Hematopoietic multipotent progenitor cell treated with erythropoietin and hydrocortisone succinate and interleukin-3 and kit ligand, for 6 days (in vitro differentiated cells): ENCODE data around the gene PTS.

Experiments
- DNase-seq: peaks from one replicate; pipeline ENCODE4 v3.0.0-alpha.2; 2015

The PTS gene

DNA sequence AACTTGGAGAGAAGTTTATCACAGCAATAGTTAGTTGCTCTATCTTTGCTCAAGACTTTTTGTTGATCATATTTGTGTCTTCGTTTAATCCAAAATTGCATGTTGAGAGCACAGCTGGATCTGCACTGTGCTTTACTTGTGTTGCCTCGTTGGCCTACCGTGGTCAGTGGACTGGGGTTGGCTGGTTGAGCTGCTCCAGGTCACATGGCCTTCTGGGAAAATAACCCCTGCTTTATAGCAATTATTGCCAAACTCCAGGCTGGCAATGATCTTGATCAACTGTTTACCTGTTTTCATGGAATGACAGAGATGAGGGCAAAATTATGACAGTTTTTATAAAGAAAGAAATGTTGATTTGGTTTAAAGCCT is 40.2 kb downstream of the PTS start:
- DNase-seq, result no peak

DNA sequence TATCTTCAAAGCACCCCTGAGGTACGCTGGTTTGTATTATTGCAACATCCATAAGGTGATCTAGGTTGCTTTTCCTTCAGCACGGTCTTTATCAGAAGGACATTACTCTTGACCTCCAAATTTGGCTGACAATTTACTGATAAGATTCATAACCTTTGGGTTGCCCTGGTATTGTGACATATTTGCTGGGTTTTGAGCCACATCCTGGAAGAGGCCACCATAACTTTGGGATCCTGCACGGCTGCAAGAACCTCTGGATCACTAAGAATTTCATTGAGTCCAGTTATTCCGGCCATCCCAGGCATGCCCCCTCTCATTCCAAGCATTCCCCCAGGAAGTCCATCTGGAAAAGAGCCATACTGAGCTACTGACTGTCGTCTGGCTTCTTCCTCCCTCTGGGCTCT is 41.0 kb downstream of the PTS start:
- DNase-seq, result no peak

DNA sequence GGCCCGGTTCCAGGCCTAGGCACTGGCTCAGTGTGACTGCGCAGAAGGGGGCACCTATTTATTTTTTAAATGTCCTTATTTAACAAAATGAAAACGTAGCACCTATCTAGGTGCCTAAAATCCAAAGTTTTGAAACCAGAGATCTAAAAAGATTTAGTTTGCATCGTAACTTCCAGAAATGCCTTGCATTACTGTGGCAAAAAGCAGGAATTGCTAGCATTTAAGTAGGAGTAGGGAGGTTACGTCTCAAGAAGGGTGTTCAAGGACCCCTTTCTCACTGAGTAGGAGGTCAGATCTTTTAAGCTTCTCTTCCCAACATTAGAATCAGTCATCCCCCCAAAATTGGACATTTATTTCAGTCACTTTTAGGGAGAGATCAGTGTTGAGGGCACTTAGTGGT is 42.2 kb downstream of the PTS start:
- no peak for DNase-seq

DNA sequence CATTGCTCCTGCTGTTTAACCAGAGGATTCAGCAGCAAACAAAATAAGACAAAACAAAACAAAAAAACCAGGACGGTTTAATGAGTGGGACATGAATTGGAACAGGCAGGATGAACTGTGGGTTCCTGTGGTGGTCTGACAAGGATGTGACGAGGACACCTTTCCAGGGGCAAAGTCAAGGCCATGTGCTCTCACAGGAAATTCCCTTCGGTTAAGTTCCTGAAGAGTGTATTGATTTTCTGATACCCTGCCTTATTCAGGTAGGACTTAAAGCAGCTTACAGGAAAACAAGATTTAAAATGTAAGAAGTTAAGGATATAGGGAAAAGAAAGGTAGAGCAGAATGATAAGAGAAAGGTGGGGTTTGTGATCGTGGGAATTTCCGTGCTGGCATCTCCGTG is 42.9 kb downstream of the PTS start:
- DNase-seq, result no peak

DNA sequence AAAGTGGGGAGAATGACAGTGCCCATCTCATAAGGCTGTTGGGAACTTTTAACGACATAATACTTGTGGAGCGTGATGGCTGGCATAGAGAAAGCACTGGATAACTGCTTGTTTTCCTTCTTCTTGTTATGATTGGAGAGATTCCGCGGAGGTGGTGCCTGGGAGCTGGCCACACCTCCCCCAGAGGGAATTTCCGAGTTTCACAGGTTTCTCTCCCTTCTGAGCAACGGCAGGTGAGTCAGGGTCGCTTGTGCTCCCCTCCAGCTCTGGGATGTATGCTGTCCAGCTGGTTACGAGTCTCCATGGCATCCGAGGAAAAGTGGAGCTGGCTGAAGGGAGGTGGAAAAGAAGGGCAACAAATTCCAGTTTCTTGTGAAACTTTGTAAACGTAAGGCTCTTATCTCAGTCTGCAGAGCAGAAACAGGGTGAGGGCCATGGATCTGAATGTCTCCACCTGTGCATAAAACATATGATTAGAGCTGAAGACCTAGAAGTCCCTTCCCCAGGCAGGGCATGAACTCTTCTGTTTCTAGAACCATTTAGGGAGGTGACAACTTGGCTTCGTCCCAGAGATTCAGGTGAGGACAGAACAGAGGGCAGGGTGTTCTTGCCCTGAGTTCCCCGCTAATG is 44.4 kb downstream of the PTS start:
- DNase-seq, result no peak

DNA sequence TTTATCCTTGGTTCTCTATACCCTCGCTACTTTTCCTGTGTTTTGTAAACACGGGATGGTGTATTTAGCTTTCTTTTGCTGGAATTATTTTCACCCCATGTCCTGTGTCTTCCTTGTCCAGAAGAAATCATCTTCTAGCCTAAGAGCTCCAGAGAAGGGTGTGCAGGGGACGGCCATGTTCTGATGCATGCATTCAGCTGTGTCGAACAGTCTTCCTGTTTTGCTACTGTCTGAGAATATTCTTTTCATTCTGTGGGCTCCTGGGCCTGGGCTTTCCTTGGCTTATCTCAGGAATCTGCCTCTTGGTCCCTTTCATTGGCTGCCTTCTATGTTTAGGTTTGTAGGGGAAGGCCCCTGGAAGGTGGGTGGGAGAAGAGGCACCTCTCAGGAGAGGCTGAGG is 45.0 kb downstream of the PTS start:
- no peak for DNase-seq

DNA sequence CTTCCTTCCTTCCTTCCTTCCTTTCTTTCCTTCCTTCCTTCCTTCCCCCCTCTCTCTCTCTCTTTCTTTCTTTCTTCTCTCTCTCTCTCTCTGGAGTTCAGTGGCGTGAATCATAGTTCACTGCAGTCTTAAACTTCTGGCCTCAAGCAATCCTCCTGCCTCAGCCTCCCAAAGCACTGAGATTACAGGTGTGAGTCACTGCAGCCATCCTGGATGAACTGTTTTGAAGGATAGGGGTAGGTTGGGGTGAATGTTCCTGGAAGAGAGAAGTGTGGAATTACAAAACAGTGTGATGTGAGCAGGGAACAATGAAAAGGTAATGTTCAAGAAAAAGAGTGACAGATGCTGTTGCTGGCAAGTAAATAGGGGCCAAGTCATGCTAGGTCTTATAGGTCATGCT is 46.8 kb downstream of the PTS start:
- no peak for DNase-seq

DNA sequence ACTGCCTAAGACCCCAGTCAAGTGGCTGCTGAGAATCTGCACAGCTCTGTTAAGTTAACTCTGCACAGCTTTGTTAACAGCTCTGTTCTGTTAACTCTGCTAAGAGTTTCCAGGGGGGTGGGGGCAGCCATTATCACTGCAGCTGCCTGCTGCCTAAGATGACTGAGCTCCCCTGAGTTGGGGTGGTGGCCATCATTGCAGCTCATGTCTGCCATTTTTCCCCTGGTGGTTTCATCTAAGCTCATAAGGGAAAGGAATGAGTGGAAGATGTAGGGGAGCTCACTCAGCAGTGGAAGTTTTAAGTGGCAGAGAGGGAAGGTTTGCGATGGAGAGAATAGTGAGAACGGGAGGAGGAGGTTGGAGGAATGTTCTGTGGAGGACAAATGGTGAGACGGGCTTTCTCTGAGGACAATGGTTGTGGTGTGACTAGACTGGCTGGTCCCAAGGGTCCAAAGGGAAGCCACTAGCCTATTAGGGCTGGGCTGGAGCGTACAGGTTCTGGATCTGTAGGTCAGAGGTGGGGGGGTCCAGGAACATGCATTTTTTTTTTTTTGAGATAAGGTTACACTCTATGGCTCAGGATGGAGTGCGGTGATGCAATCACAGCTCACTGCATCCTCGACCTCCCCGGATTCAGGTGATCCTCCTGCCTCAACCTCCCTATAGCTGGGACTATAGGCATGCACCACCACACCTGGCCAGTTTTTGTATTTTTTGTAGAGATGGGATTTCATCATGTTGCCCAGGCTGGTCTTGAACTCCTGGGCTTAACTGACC is 48.0 kb downstream of the PTS start:
- no peak for DNase-seq

DNA sequence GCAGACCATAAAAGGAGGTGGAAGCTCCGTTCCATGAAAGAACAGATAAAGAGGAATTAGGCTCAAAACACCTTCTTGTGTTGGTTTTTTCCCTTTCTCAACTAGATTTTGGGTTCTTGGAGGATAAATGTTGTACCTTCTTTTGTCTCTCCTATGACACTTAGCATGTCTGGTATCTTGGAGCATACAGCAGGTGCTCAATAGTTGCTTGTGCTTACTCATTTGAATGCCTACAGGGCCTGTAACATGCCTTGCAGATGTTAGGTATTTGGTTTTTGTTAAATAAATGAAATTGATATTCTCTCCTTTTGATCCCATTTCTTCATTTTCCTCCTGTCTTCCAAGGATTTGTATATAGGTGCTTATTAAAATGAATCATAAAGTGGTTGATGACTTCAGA is 50.8 kb downstream of the PTS start:
- no peak for DNase-seq

DNA sequence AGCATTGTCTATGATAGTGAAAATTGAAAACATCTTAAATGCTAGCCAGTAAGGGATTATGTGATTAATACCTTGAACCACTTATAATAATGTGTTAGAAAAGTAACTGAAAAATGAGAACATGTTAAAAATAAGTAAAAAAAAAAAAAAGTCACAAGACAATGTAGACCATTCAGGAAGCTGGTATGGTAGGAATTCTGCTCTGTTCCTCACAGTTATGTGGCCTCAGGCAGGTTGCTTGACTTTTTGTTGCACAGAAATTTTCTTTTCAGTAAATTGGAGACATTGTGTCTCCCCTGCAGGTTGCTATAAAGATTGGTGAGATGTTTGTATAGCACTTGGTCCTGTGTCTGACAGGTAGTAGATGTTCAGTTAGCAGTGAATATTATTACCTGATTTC is 51.7 kb downstream of the PTS start:
- DNase-seq, result no peak

DNA sequence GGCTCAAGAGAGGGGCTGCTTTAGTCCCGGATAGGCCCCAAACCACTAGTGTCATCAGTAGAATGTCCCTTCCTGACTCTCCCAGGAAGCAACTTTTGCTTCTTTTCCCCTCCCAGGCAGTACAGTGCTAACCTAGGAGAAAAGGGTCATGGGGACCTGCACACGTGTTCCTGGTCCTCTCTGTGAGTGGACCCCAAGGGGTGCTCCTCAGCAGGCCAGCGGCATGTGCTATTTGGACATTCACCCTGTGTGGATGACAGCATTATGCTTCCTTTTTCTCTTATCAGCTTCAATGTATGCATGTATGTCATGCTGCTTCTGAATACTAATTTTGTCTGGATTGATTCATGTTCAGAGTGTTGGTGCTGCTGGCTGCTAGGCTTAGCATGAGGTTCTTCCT is 52.6 kb downstream of the PTS start:
- no peak for DNase-seq

DNA sequence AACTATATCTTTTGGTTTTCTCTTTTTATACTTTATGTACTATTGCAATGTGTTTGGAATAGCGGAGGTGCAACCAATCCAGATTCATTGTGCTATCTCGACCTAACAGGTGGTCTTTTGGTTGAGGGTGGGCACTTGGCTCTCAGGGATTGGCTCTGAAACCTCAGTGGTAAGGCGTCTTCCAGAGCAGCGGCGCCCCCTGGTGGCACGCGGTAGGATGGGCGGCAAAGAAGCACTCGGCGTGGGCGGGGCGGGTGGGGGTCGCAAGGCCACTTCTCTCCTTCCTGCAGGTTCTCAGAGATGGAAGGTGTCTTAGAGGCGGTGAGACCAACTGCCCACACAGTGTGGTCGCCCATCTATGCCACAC is 53.7 kb downstream of the PTS start:
- peak; percentile 83 for DNase-seq

DNA sequence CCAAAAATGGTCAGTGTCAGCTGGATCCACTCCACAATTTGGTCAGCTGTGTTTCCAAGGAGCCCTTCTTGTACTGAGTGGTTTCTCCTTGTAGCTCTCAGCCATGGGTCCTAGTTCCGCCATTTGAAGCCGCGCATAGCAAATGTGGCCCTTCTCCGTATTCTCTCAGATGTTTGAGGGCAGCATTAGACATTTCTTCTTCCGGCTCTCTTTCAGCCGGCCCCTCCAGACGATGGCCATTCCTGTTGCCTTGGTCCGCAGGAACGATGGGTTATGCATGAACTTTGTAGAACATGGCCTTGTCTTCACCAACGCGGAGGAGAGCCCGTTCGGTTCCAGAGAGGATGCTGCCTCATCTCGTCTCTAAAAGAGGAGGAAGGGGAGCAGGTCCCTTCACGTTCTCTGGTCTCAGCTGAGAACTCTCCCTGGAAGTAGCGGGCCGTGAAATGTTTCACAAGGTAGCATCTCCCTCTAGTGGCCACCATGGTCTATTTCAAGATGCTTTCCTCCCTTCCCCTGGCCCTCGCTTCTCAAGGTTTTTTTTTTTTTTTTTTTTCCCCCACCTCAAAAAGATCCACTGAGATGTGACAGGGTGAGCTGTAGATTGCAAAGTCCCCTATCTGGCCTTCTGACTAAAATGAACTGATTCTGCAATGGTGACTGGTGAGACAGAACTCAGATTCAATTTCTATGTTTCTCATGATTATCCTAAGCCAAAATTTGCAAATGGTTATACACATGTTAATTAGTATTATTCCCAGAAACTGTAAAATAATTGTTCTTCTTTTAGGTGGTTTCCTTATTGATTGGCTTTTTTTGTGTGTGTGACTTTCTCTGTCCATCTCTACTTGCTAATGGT is 54.3 kb downstream of the PTS start:
- peak; percentile 96 for DNase-seq

DNA sequence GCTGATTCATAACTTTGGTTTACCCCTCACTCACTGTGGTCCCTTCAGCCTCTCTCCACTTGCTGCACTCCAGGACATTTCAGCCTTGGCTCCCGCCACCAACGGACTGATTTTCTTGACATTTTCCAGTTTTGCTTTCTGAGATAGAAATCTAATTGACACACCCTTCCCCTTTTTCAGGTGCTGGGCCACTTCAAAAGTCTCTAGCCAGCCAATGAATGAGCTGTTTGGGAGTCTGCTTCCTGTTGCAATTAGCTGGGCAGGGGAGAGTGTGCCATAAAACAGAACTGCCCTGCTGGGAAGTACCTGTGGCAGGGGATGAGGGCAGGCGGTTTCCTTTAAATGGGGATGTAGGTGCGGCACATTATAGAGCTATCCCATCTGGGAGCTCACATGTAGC is 55.5 kb downstream of the PTS start:
- DNase-seq, result no peak
